Prostate gland (tissue), 2 donors: ENCODE results near the gene ZNF185. TPM values are rescaled to one million over a fixed set of nuclear protein-coding genes. Genes with fewer than 3 reads are reported as not detected.

Experiments used
- DNase-seq: peaks from one replicate; pipeline ENCODE4 v3.0.0-alpha.2; 2019; ENCODE audit warnings: low spot score
- H3K27ac ChIP-seq, 2 donors: fragments of 200-600 bp; sonication (generic); 2 replicates each; pipeline ENCODE4 v1.5.1; 2017 to 2019
- H3K27me3 ChIP-seq: fragments of 200-600 bp; sonication (generic); replicated peaks from 2 replicates; pipeline ENCODE4 v1.5.1; 2019; ENCODE audit not compliant: insufficient read depth
- H3K36me3 ChIP-seq, 2 donors: fragments of 200-600 bp; sonication (generic); 1 replicate in 1 of 2; 2 replicates in 1 of 2; pipeline versions ENCODE4 v1.5.1 to v1.8.1; 2017 to 2019
- H3K4me1 ChIP-seq: fragments of 200-600 bp; sonication (generic); replicated peaks from 2 replicates; pipeline ENCODE4 v1.5.1; 2019
- H3K4me3 ChIP-seq, 2 donors: fragments of 200-600 bp; sonication (generic); 2 replicates each; pipeline ENCODE4 v1.5.1; 2017 to 2019
- H3K9me3 ChIP-seq: fragments of 200-600 bp; sonication (generic); 2 replicates; pipeline ENCODE4 v1.5.1; 2017
- CTCF ChIP-seq, 4 experiments: fragments of 200-600 bp in 2 of 4; fragments of 450-650 bp in 2 of 4; sonication (generic) in 2 of 4; IDR thresholded peaks; 1 replicate in 3 of 4; 2 replicates in 1 of 4; pipeline ENCODE4 v1.5.1; 2016 to 2019; ENCODE audit warnings: antibody characterized with exemption in 4 of 4, mild to moderate bottlenecking in 2 of 4, moderate library complexity in 2 of 4
- POLR2A ChIP-seq: fragments of 450-650 bp; IDR thresholded peaks from one replicate; pipeline ENCODE4 v1.6.1; 2016; ENCODE audit warnings: antibody characterized with exemption, mild to moderate bottlenecking
- POLR2AphosphoS5 ChIP-seq: sonication (generic); formaldehyde crosslinking; IDR thresholded peaks from one replicate; pipeline ENCODE4 v1.6.1; 2017; ENCODE audit warnings: antibody characterized with exemption
- WGBS: methylation state at CpG from one replicate; pipeline ENCODE4 v1.1.5; 2018; 5-methylcytosine and 5-hydroxymethylcytosine counted together
- intact Hi-C: fragments of 100-400 bp; cut with DNase I; formaldehyde crosslinking; loops from one replicate; pipeline ENCODE4 v1.14.2; 2022
- total RNA-seq, 2 donors: library from RNA; depleted of rRNA; stranded (reverse); fragments of >200 nt; gene quantifications; one replicate each; pipeline ENCODE4 v1.1.0, GENCODE V29; 2016

The ZNF185 gene
- total RNA-seq, 2 donors from 2014 or later = 20.3 to 27.1 TPM

- Histone ChIP-seq H3K4me3 (no peak overlapping the region), H3K4me1 (no peaks in the 10 kb centered on the region), H3K27ac (no peak overlapping the region), H3K27me3 (no peaks in the 10 kb centered on the region), H3K36me3 (no peaks in the 10 kb centered on the region), H3K9me3 (no peaks in the 10 kb centered on the region)
- no peak for DNase-seq
- intact Hi-C loops = no loop called here
- no peak for TF ChIP-seq POLR2A
- no peak for TF ChIP-seq POLR2AphosphoS5
- no peak for TF ChIP-seq CTCF (IDR thresholded peaks at IDR 0.05)
- 85% methylated on average over 8 of the region's 10 CpGs for WGBS
Observed at GRCh38 chrX:152928761-152929400, 31.0 kb downstream of the ZNF185 start.

- DNase-seq = no peak
- no peaks in the 10 kb centered on the region for H3K9me3 ChIP-seq
- H3K27me3 ChIP-seq = no peaks in the 10 kb centered on the region
- WGBS = 82% methylated on average over 4 of the region's 4 CpGs
- H3K36me3 ChIP-seq = no peaks in the 10 kb centered on the region
- no peak overlapping the region for H3K27ac ChIP-seq
- no peaks in the 10 kb centered on the region for H3K4me1 ChIP-seq
- intact Hi-C loops = no loop called here
- H3K4me3 ChIP-seq = no peak overlapping the region
- TF ChIP-seq CTCF (IDR thresholded peaks at IDR 0.05) (no peak), POLR2AphosphoS5 (no peak), POLR2A (no peak)
Observed at GRCh38 chrX:152929898-152930297, 32.0 kb downstream of the ZNF185 start.

GRCh38 chrX:152930516-152930915 lies 32.6 kb downstream of the ZNF185 start:
- Histone ChIP-seq H3K4me1 (no peaks in the 10 kb centered on the region), H3K27ac (no peak overlapping the region), H3K27me3 (no peaks in the 10 kb centered on the region), H3K9me3 (no peaks in the 10 kb centered on the region), H3K36me3 (no peaks in the 10 kb centered on the region), H3K4me3 (no peak overlapping the region)
- intact Hi-C loops = no loop called here
- TF ChIP-seq POLR2A (no peak), CTCF (IDR thresholded peaks at IDR 0.05) (no peak), POLR2AphosphoS5 (no peak)
- 96% methylated on average over 3 of the region's 4 CpGs for WGBS
- DNase-seq = no peak

- 88% methylated on average over 1 of the region's 6 CpGs for WGBS
- H3K27ac ChIP-seq = no peak overlapping the region
- no peak for DNase-seq
- no peaks in the 10 kb centered on the region for H3K4me1 ChIP-seq
- no peaks in the 10 kb centered on the region for H3K9me3 ChIP-seq
- no peaks in the 10 kb centered on the region for H3K36me3 ChIP-seq
- H3K4me3 ChIP-seq = no peak overlapping the region
- TF ChIP-seq POLR2A = no peak
- no peak for TF ChIP-seq POLR2AphosphoS5
- TF ChIP-seq CTCF (IDR thresholded peaks at IDR 0.05) = no peak
- intact Hi-C loops = no loop called here
- H3K27me3 ChIP-seq = no peaks in the 10 kb centered on the region
Observed at GRCh38 chrX:152932144-152932543, 34.3 kb downstream of the ZNF185 start.

GRCh38 chrX:152932598-152933175 lies 34.8 kb downstream of the ZNF185 start:
- Histone ChIP-seq H3K9me3 (no peaks in the 10 kb centered on the region), H3K27ac (no peak overlapping the region), H3K36me3 (no peaks in the 10 kb centered on the region), H3K4me1 (no peaks in the 10 kb centered on the region), H3K27me3 (no peaks in the 10 kb centered on the region), H3K4me3 (no peak overlapping the region)
- DNase-seq = no peak
- no peak for TF ChIP-seq POLR2A
- TF ChIP-seq POLR2AphosphoS5 = no peak
- no peak for TF ChIP-seq CTCF (IDR thresholded peaks at IDR 0.05)
- 86% methylated on average over 8 of the region's 8 CpGs for WGBS
- intact Hi-C loops = no loop called here
